ENCODE data around the gene HCFC1. TPM values are rescaled to one million over a fixed set of nuclear protein-coding genes. Genes with fewer than 3 reads are reported as not detected.
A peak's percentile ranks its signal among the peaks of the same experiment; 100 is the strongest.

HCFC1 gene
- polyA plus RNA-seq, 3 donors = 1.9 to 21.8 (median 3.8) TPM

- H3K4me1 Mint-ChIP-seq = peaks cover 32% of the 10 kb centered on the region
- peaks cover 0 to 14% (median 2%) of the 10 kb centered on the region in 7 donors for H3K9me3 Mint-ChIP-seq
- peaks cover 24% of the 10 kb centered on the region for H3K79me2 ChIP-seq (ENCODE audit: insufficient read depth, low read length)
- no peak for TF ChIP-seq CTCF (IDR thresholded peaks at IDR 0.05)
- peaks cover 0 to 58% (median 1%) of the 10 kb centered on the region in 3 donors for H3K27me3 Mint-ChIP-seq (ENCODE audit: low read depth in 3 of 3)
- H3K36me3 Mint-ChIP-seq = peaks cover 14 to 27% of the 10 kb centered on the region in 2 donors
- intact Hi-C loops (cut with micrococcal nuclease) = no loop called here
- H2AFZ ChIP-seq (ENCODE audit: insufficient read depth, low read depth, low read length, poor library complexity, severe bottlenecking) = no peak overlapping the region
- peaks cover 33 to 35% of the 10 kb centered on the region in 2 donors for H3K4me1 ChIP-seq (ENCODE audit: control insufficient read depth in 1 of 2, insufficient read depth in 2 of 2, low read length in 2 of 2)
- H3K27ac ChIP-seq (ENCODE audit: low read depth in 1 of 2, low read length in 2 of 2) = no peak overlapping the region
- peaks cover 16 to 23% of the 10 kb centered on the region in 2 donors for H3K36me3 ChIP-seq (replicated peaks in 1 of 2; ENCODE audit: control insufficient read depth in 1 of 2, insufficient read depth in 2 of 2, low read length in 2 of 2)
- no peak overlapping the region for H3K9ac ChIP-seq (ENCODE audit: insufficient read depth, low read length, poor library complexity, severe bottlenecking)
- peaks cover 66% of the 10 kb centered on the region for H4K20me1 ChIP-seq (ENCODE audit: insufficient read depth, low read length)
- H3K9me3 ChIP-seq (replicated peaks in 1 of 2; ENCODE audit: control insufficient read depth in 1 of 2, insufficient read depth in 1 of 2, low read length in 2 of 2) = no peaks in the 10 kb centered on the region
- no peak for DNase-seq
- H3K4me3 ChIP-seq (replicated peaks in 1 of 3; ENCODE audit: low read depth in 2 of 3, low read length in 3 of 3) = no peak overlapping the region
- no peak overlapping the region for H3K4me3 Mint-ChIP-seq
- H3K4me2 ChIP-seq (replicated peaks; ENCODE audit: extremely low read depth, low read length, poor library complexity, severe bottlenecking) = no peak overlapping the region
- H3K27me3 ChIP-seq (ENCODE audit: control insufficient read depth in 2 of 2, insufficient read depth in 2 of 2, low read length in 2 of 2) = peaks cover 0 to 3% of the 10 kb centered on the region in 2 donors
- peak overlapping the region in 1 of 7 donors; percentile 68 for H3K27ac Mint-ChIP-seq
- WGBS (ENCODE audit: insufficient coverage) = 80% methylated on average over 2 of the region's 10 CpGs
Measured at GRCh38 chrX:153938226-153938786, 33.3 kb downstream of the HCFC1 start.

GRCh38 chrX:153937056-153937455 is 34.6 kb downstream of the HCFC1 start:
- peaks cover 21 to 23% of the 10 kb centered on the region in 2 donors for H3K4me1 ChIP-seq (ENCODE audit: control insufficient read depth in 1 of 2, insufficient read depth in 2 of 2, low read length in 2 of 2)
- no peak overlapping the region for H3K4me3 Mint-ChIP-seq

More at GRCh38 chrX:153937056-153937455, 34.6 kb downstream of the HCFC1 start:
- Histone ChIP-seq H3K79me2 (ENCODE audit: insufficient read depth, low read length) (peaks cover 24% of the 10 kb centered on the region), H3K27ac (ENCODE audit: low read depth in 1 of 2, low read length in 2 of 2) (no peak overlapping the region), H3K4me3 (replicated peaks in 1 of 3; ENCODE audit: low read depth in 2 of 3, low read length in 3 of 3) (no peak overlapping the region), H3K4me2 (replicated peaks; ENCODE audit: extremely low read depth, low read length, poor library complexity, severe bottlenecking) (no peak overlapping the region), H3K9me3 (replicated peaks in 1 of 2; ENCODE audit: control insufficient read depth in 1 of 2, insufficient read depth in 1 of 2, low read length in 2 of 2) (no peaks in the 10 kb centered on the region), H2AFZ (ENCODE audit: insufficient read depth, low read depth, low read length, poor library complexity, severe bottlenecking) (no peak overlapping the region), H3K36me3 (replicated peaks in 1 of 2; ENCODE audit: control insufficient read depth in 1 of 2, insufficient read depth in 2 of 2, low read length in 2 of 2) (peaks cover 21 to 33% of the 10 kb centered on the region in 2 donors), H4K20me1 (ENCODE audit: insufficient read depth, low read length) (peaks cover 69% of the 10 kb centered on the region), H3K9ac (ENCODE audit: insufficient read depth, low read length, poor library complexity, severe bottlenecking) (no peak overlapping the region), H3K27me3 (ENCODE audit: control insufficient read depth in 2 of 2, insufficient read depth in 2 of 2, low read length in 2 of 2) (peaks cover 0 to 3% of the 10 kb centered on the region in 2 donors)
- no peak for DNase-seq
- WGBS (ENCODE audit: insufficient coverage) = no CpG with 5 or more reads among the region's 3 CpGs
- H3K9me3 Mint-ChIP-seq = peaks cover 0 to 14% (median 2%) of the 10 kb centered on the region in 7 donors
- intact Hi-C loops (cut with micrococcal nuclease) = no loop called here
- peaks cover 0 to 57% (median 1%) of the 10 kb centered on the region in 3 donors for H3K27me3 Mint-ChIP-seq (ENCODE audit: low read depth in 3 of 3)
- TF ChIP-seq CTCF (IDR thresholded peaks at IDR 0.05) = no peak
- peaks cover 26% of the 10 kb centered on the region for H3K4me1 Mint-ChIP-seq
- peaks cover 16 to 30% of the 10 kb centered on the region in 2 donors for H3K36me3 Mint-ChIP-seq
- no peak overlapping the region for H3K27ac Mint-ChIP-seq

Measured in CD14-positive monocyte (primary cell).